ENCODE results near the gene STT3A.

DNA sequence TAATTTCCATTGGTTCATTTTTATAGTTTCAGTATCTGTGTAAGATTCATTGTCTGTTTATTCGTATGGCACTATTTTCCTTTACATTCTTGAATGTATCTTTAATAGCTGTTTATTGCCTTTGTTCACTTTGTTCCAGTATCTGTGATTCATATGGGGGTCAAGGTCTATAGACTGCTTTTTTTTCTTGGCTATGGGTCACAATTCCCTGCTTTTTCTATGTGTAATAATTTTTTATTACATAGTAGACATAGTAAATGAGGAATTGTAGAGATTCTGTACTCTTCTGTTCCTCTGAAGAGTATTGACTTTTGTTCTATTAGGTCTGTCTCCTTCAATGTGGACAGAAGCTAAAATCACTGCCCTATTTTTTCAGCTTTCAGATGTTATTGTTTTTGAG is 77.5 kb downstream of the STT3A start:
- no peak for TF ChIP-seq GATA2 (IDR thresholded peaks at IDR 0.05; ENCODE audit: low read depth, low read length)
- TF ChIP-seq GATA3 (IDR thresholded peaks at IDR 0.05; ENCODE audit: low read depth, low read length), result no peak
